Body of pancreas (tissue), 4 donors: Measurements from ENCODE around the gene NCAM1.

ENCODE experiments used
- CTCF ChIP-seq, 7 experiments: fragments of 450-650 bp in 4 of 7; fragments of 200-600 bp in 3 of 7; sonication (generic) in 3 of 7; IDR thresholded peaks; one replicate each; pipeline ENCODE4 v1.5.1; 2016 to 2019; ENCODE audit warnings: antibody characterized with exemption in 7 of 7
- POLR2A ChIP-seq, 3 donors: fragments of 450-650 bp; IDR thresholded peaks; one replicate each; pipeline ENCODE4 v1.6.1; 2016; ENCODE audit warnings: antibody characterized with exemption in 3 of 3, mild to moderate bottlenecking in 2 of 3

- TF ChIP-seq CTCF (IDR thresholded peaks at IDR 0.05): no peak
- TF ChIP-seq POLR2A (IDR thresholded peaks at IDR 0.05): no peak
Observed at GRCh38 chr11:113283881-113284280, 322.7 kb downstream of the NCAM1 start.
